Glomerular visceral epithelial cell (primary cell): ENCODE data around the gene RAB3A.
A peak's percentile ranks its signal among the peaks of the same experiment; 100 is the strongest.
"Not testable (repeated sequence)": the region's sequence is repeated elsewhere in the genome, so short reads cannot be mapped to it uniquely, and the experiment has no call there.

Experiments
- DNase-seq: peaks from one replicate; pipeline ENCODE4 v3.0.0-alpha.2; 2016; ENCODE audit errors: extremely low spot score

The RAB3A gene

DNA sequence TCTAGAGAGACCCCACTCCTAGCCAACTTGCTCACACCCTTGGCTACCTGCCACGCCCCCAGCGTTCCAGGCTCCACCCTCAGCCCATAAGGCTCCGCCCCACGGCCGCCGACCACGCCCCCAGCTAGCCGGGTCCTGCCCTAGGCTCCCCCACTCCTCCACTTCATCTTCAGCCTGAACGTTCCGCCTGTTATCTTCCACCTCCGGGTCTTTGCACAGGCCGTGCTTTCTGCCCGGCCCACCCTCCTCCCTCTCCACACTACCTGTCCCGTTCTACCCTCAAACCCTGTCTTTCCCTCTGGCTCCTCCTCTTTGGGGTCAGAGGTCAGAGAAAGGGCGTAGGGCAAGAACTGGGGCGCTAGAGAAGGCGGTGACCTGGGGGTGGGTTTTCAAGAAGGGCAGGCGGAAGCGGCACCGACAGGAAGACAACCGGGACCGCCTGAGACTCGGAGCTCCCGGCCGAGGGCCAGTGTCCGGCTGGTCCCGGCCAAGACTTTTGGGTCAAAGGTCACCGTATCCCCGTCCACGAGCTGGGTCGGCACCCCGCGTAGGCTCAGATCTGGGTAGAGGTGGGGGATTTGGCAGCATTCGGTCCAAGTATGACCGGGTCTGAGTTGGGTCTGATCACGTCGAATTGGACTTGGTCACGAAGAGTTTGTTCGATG is 20.1 kb upstream of the RAB3A start:
- DNase-seq = peak; percentile 23

DNA sequence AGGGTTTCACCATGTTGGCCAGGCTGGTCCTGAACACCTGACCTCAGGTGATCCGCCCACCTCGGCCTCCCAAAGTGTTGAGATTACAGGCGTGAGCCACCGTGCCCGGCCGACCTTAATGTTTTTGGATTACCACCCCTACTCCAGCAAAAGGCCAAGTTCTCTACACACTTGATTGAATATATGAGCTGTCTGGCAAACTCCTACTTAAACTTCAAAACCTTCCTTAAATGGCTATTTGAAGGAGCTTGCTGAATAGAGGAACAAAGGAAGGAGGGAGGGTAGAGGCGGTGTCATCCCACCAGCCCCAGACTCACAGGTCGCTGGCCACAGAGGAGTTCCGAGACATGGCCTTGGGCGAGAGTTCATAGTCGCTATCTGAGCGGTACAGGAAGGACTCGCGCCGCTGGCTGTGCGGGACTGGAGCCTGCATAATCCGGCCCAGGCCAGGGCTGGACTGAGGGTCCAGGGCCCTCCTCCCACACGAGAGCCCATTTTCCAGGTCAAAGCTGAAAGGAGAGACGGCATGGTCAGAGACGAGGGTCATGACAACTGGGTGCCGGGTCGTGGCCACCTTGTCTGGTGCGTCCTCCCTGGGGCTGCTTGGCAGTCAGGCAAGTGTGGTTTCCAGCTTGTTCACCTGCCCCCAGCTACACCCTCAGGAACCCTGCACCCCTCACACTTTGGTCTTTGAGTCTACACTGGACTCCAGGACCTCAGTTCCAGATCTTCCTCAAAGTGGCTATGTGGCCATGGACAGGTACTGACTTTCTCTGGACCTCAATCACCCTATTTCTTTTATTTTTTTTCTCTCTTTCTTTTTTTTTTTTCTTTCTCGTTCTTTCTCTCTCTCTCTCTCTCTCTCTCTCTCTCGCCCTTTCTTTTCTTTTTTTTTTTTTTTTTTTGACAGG is 18.2 kb upstream of the RAB3A start:
- no peak for DNase-seq

DNA sequence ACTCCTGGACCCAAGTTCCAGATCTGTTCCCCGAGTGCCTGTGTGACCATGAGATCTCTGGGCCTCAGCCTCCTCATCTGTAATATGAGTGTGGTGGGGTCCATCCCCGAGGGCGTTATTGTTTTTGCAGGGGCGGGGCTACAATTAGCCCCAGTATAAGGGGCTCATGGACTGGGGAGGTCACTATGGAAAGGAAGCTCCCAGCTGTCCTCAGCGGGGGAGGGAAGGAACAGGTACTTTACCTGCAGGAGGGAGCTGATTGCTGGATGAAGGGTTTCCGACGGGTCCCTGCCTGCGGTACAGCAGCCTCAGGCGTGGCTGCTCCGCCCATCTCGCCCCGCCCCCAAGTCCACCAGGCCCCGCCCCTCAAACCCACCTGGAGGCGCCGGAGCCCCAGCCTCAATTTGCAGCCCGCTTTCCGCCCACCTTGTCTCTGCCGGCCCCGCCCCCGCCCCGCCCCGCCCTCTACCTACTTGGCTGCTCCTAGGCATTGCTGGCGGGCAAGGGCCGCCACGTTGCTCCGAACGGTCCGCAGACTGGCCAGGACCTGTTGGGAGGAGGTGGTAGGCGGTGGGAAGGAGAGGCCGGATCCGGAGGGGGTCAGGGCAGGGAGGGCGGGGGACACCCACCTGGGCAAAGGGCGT is 16.9 kb upstream of the RAB3A start:
- DNase-seq = no peak

DNA sequence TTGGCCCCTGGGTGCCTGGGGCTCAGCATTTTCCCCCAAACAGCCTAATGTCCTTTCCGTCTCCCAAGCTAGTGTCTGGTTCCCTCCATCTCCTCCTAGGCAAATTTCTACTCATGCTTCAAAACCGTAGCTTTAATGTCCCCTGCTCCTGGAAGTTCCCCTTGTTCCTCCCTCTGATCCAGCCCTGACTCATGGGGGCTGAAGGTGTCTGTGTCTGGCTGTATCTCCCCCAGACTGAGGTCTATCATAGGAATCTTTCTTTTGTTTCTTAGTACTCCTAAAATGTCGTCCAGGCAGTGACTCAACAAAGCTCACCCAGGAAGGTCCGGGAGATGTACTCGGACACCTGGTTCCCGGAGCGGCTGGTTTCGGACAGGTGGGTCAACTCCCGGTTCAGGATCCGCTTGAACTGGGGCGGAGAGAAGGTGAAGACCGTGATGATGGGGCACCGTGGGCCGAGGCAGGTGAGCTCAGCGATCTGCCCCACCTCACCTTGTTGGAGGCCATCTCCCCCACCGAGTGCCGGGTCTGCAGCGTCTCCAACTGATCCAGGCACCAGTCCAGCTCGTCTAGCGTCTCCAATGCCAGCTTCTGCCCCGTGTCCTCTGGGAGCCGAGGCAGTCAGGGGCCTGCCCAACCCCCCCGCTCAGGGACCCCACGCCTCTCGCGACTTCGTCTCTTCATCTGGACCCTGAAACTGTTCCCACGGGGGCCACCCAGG is 16.2 kb upstream of the RAB3A start:
- DNase-seq = no peak

DNA sequence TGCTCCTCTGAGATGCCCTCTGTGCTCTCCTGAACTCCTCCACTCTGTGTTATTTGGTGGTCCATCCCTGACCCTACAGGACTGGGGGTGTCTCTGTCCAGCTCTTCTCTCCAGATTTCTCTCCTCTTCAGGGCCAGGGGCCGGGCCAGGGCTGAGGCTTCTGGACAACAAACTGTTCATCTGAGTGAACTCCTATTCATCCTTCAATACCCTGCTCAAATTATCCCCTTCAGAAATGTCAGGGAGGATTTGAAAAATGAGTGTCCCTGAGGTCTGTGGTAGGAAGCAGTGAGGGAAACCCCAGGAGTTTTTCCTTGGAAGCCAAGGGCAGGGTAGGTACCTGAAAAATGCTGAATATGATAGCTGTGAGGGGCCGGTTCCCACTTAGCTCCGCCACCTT is 14.8 kb upstream of the RAB3A start:
- DNase-seq = no peak

DNA sequence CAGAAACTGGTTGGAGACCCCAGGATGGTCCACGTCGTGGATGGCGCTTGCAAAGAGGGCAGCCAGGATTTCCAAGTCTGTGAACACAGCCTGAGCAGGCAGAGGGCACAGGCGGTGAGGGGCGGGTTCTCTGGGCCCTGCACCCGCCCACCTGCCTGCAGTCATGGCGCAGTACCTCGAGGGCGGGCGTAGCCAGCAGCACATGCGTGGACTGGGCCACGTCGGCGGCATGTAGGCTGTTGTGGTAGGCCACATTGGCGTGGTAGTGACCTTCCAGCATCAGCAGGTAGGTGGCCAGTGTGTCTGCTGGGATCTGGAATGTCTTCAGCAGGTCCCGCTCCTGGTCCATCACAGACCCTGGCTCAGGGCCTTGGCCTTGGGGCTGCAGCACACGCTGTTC is 14.3 kb upstream of the RAB3A start:
- no peak for DNase-seq

DNA sequence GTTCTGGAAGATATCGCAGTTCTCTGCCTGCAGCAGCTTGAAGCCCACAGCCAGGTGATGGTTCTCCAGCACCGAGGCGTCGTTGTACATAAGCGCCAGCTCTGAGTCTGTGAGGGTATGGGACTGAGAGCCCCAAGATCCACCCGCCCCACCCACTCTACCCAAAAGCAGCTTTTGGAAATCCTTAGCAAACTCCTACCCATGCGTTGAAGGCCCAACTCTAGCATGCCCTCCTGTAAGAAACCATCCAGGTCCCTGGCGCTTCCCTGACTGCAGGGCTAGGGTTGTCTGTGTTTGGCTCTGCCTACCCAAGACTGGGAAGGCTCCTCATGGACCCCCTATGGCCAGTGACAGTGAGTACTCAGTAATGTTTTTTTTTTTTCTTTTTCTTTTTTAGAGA is 12.9 kb upstream of the RAB3A start:
- DNase-seq = no peak

DNA sequence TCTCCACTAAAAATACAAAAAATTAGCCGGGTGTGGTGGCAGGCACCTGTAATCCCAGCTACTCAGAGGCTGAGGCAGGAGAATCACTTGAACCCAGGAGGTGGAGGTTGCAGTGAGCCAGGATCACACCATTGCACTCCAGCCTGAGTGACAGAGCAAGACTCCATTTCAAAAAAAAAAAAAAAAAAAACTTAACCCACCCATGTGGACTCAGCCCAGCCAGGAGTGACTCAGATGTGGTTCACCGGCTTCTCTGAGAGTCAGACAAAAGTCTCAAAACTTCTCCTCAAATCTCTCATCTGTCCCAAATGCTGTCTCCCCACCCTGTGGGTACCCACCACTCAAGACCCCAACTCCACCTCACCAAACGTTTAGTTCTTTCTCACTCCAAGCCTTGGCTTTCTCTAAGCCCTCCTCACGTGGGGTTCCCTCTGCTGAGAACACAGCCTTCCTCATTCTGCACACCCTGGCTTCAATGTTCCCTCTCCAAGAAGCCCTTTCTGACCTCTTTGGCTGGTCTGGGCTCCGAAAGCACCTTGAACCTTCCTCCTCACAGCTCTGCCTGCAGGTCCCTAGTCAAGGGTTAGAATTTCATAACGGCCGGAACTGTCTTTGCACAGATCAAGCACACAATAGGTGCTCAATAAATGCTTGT is 11.1 kb upstream of the RAB3A start:
- peak; percentile 30 for DNase-seq

DNA sequence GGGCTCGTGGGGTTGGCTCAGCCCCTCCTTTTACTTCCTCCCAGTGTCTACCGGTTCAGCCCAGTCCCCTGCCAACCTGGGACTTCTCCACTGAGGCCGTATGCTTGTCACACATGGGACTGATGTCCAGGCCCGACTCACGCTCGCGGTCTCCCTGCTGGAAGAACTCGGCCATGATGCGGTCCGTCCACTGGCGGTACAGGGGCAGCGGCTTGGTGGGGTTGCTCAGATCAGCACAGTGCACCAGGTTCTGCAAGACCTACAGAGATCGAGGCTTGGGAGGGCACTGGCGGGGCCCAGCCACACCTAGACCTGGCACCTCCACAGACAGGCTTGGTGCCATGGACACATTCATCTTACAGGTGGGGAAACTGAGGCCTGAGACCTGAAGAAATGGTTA is 7.8 kb upstream of the RAB3A start:
- DNase-seq = no peak

DNA sequence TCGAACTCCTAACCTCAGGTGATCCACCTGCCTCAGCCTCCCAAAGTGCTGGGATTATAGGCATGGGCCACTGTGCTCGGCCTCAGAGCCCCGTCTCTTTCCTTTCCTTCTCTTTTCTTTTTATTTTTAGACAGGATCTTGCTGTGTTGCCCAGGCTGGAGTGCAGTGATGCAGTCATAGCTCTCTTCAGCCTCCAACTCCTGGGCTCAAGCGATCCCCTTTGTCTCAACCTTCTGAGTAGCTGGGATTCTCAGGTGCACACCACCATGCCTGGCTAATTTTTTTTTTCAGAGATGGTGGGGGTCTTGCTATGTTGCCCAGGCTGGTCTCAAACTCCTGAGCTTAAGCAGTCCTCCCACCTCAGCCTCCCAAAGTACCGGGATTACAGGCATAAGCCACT is 6.1 kb upstream of the RAB3A start:
- DNase-seq = not testable (repeated sequence)

DNA sequence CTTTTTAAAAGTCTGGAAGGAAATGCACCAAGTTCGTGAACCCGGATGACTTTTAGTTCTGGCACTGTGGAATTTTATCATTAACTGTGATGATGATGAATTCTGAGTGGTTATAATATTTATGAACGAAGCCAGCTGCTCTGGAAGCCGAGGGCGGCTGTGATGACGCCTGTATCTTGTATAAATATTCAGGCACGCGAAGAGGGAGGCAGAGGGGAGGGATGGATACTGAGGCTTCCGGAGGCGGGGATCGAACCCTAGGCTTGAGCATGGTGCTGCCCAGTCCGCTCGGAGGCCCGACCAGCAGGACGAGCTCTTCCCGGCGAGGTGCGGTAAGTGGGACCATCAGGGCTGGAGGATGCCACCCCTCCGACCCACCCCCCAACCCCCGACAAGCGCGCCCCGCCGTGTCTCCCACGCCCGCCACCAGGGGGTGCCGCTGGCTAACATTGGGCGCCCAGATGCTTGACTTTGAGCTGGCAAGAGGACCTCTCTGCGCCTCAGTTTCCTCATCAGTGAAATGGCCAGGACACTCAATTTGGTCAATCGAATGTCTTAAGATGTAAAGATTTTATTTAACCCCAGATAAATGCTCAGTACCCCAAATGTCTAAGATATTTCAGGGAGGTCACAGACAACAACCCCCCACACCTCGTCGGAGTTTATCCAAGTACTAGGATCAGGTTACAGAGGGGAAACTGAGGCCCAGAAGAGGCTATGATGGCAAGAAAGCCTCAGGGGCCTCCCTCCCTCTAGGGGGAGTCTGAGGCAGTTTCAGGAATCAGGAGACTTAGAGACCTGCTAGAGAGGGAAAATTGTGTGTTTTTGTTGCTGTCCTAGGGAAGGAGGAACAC is 4.5 kb upstream of the RAB3A start:
- DNase-seq = no peak

DNA sequence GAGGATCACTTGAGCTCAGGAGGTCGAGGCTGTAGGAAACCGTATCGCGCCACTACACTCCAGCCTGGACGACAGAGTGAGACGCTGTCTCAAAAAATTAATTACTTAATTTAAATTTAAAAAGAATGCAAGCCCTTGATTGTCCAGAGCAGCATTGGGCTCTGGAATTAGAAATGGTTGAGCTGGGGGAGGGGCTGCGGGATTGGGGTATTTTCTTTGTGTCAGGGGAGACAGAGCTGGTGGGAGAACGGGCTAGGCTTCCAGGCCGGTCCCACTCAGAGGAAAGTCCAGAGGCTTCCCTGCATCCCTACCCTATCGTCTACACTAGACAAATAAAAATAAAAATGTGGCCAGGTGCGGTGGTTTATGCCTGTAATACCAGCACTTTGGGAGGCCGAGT is 2.2 kb upstream of the RAB3A start:
- no peak for DNase-seq

DNA sequence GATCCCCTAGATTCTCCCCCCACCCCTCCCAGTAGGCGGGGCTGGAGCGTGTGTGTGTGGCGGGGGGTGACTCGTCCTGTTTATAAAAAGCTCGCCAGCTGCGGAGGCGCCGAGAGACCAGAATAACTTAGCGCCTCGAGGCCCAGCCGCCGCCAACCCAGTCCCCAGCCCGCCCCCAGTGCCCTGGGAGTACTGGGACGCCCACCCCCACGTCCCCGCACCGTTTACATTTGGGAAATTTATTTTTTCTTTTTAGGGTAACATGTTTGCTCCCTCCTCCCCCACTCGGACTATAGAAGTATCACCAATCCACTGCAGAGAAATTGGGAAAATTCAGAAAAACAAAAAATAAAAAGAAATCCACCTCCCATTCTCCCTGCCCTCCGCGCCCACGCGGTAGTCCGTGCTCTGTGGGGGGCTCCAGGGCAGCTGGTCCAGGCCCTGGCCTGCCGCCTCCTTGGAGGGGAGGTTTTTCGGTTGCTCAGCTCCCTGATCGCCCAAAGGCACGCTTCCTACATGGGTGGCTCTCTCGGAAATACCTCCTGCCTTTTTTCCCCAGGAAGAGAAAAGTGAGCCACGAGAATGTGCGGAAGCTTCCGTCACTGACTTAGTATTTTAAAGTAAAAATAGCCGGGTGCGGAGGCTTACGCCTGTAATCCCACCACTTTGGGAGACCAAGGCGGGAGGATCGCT is 1.5 kb upstream of the RAB3A start:
- DNase-seq = peak; percentile 58

DNA sequence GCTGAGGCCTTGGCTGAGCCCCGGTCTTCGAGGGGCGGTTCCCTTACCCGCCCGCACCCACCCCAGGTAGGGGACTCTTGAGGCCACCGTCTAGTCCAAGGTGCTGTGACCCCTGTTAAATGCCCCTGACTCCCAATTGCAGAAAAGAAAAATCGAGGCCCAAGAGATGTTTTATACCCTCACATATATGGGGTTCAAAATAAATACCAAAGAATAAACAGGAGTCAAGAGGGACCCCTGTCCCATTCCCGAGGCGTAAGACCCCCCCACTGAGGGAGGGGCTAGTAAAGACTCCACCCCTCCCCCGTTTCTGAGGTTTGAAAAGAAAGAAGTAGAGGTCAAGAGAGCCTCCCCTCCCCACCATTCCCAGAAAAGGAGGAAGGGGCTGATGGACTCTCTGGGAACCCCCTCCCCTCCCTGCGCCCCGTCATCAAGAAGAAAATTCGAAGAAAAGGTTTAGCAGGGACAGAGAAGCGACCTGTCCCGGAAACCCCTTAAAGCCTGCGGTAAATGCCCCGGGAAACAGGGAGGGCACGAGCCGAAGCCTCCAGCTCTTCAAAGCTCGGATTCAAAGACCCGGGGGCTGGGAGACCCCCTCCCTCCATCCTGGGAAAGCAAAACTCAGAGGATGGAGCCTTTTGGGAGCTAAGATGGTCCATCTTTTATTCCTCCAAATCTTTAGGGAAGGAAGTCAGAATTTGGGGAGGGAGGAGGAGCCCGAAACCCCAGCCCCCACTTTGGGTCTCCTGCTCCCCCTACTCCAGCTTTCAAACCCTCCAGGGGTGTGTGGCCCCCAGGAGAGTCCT is 755 bp upstream of the RAB3A start:
- no peak for DNase-seq

DNA sequence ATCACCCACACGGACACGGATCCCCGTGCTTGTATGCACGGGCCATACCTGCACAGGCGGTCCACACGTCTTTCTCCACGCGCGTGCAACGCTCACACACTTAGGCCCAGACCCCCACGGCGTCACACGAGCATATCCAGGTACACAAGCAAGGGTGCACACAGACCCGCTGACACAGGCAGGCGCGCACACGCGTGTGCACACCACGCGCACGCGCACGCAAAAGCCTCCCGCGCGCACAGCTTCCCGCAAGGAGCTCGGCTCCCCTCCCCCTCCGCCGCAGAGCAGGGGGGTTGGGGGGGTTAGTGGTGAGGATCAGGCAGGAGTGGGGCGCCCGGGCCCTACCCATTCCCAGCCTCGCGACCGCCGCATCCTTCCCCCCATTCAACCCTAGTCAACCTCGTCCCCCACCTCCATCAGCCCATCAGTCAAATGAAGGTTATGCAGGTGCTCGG is 407 bp downstream of the RAB3A start:
- peak; percentile 29 for DNase-seq

DNA sequence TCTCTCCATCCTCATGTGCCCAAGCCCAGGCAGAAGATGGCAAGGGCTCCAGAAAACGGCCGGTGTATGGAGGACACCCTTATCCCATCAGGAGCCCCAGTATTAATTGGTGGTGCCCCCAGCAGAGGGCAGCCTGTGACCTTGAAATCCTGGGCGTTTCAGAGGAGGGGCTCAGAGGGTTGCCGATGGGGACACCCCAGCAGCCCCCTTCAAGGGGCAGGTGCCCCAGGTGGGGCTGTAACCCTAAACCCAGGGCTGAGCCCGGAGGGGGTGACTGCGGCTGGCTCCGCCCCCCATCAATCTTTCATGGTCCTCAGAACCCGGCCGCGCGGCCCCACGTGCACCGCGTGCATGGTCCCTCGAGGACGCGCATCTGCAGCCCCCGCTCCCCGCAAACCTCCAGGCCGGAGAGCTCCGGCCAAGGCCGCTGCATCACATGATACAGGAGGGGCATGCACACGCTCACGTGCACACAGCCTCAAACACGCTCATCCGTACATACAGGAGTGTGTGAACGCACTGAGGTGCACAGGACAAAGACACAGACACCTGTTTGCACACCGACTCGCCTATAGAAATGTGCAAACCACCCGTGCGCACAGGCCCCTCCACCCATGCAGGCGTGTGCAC is 949 bp downstream of the RAB3A start:
- no peak for DNase-seq

DNA sequence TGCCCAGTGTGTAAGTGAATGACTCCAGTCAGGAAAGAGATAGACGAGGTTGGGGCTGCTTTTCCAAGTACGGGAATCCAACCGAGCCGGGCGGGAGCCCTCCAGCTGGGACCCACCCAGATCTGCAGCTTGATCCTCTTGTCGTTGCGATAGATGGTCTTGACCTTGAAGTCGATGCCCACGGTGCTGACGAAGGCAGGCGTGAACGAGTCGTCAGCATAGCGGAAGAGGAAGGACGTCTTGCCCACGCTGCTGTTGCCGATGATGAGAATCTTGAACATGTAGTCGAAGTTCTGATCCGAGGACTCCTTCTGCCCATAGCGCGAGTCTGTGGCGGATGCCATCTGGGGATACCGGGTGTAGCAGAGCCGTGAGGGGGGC is 1.5 kb downstream of the RAB3A start:
- no peak for DNase-seq

DNA sequence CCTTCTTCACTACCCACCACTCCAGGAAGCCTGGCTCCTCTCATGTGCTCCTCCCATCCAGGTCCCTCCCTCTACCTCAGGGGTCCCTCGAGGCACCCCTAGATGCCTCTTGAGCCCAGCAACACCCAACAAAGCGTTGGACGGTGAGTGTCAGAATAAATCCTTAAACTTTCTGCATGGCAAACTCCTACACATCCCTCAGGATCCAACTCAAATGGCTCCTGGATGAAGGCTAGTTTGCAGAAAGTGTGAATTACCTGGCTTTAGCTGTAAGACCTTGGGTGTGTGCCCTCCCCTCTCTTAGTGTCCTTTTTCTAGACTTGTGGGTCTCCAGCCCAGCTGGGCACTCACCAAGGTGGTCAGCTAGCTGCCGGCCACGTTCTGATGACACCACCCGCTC is 5.5 kb downstream of the RAB3A start:
- no peak for DNase-seq

DNA sequence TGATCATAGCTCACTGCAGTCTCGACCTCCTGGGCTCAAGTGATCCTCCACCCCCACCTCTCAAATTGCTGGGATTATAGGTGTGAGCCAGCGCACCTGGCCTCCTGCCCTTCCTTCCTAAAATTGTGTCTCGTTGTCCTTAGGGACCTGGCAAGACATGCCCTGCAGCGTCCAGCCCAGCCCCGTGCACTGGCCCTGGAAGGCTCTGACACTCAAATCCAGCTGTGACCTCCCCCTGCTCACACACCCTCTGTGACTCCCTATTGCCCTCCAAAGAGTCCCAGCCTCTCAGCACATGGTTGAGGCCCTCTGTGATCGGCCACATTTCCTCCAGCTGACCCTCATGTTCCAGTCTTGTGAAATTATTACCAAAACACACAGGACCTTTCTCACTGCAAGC is 5.9 kb downstream of the RAB3A start:
- no peak for DNase-seq
